Uterus (tissue), 4 donors: ENCODE data around the gene IL4I1. TPM values are rescaled to one million over a fixed set of nuclear protein-coding genes. Genes with fewer than 3 reads are reported as not detected.

ENCODE experiments used
- DNase-seq, 2 donors: peaks; one replicate each; pipeline ENCODE4 v3.0.0-alpha.2; 2019 to 2020
- H3K27ac ChIP-seq, 2 donors: fragments of 200-600 bp; sonication (generic); 1 replicate in 1 of 2; 2 replicates in 1 of 2; pipeline ENCODE4 v1.5.1; 2016 to 2018
- H3K27me3 ChIP-seq, 2 donors: fragments of 200-600 bp; sonication (generic); one replicate each; pipeline ENCODE4 v1.5.1; 2018 to 2019; ENCODE audit warnings: control low read depth in 1 of 2
- H3K36me3 ChIP-seq, 2 donors: fragments of 200-600 bp; sonication (generic); one replicate each; pipeline ENCODE4 v1.5.1; 2019; ENCODE audit warnings: control low read depth in 1 of 2
- H3K4me1 ChIP-seq, 2 donors: fragments of 200-600 bp; sonication (generic); one replicate each; pipeline ENCODE4 v1.5.1; 2018 to 2019; ENCODE audit warnings: control low read depth in 1 of 2
- H3K4me3 ChIP-seq, 2 donors: fragments of 200-600 bp; sonication (generic); 1 replicate in 1 of 2; 2 replicates in 1 of 2; pipeline ENCODE4 v1.5.1; 2018 to 2019; ENCODE audit warnings: mild to moderate bottlenecking in 1 of 2
- H3K9me3 ChIP-seq, 2 donors: fragments of 200-600 bp; sonication (generic); one replicate each; pipeline ENCODE4 v1.5.1; 2019; ENCODE audit warnings: control low read depth in 1 of 2
- POLR2A ChIP-seq, 2 donors: fragments of 450-650 bp; IDR thresholded peaks; one replicate each; pipeline ENCODE4 v1.6.1; 2016; ENCODE audit warnings: antibody characterized with exemption in 2 of 2, mild to moderate bottlenecking in 1 of 2, moderate library complexity in 1 of 2
- intact Hi-C: fragments of 100-400 bp; cut with DNase I; formaldehyde crosslinking; loops from one replicate; pipeline ENCODE4 v1.15.1; 2023; ENCODE audit warnings: low total_unique reads
- total RNA-seq, 4 donors: library from RNA; depleted of rRNA in 3 of 4; stranded (reverse); fragments of >200 nt in 3 of 4; gene quantifications; one replicate each; pipeline versions ENCODE4 v1.1.0 to v1.2.4, GENCODE V29; 2014 to 2023
- TF ChIP-seq, protein P1 (sequence below), 4 experiments: fragments of 200-600 bp in 2 of 4; fragments of 450-650 bp in 2 of 4; sonication (generic) in 2 of 4; IDR thresholded peaks; one replicate each; pipeline ENCODE4 v1.5.1; 2016 to 2019; ENCODE audit warnings: antibody characterized with exemption in 4 of 4, mild to moderate bottlenecking in 2 of 4, moderate library complexity in 1 of 4
- donor health status: DM: yes; HTN: yes; CAD: no.

Gene IL4I1
- total RNA-seq, 4 donors from 2014 or later, result 0.82 to 1.2 TPM; not detected in 2

DNA sequence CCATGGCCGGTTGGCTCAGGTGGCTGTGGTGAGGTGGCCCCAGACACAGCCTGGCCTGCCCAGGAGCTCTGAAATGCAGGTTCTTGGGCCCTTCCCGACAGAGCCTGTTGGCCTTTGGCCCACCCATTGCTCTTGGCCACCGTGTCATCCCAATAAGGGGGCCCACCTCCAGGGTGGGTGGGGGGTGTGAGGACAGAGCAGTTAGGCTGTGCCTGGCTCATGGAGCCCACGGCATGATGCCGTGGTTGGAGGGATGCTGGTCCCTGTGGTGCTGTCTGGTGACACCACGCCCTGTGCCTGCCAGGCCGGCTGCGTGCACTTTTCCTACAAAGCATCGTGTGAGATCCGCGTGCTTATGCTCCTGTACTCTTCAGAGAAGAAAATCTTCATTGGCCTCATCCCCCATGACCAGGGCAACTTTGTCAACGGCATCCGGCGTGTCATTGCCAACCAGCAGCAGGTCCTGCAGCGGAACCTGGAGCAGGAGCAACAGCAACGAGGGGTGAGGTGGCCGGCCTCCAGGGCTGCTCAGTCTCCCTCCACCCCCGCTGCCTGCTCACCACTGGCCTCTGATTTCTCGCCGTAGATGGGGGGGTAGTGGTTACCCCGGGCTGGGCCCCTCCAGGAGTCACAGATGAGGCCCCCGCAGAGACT lies 36.9 kb downstream of the IL4I1 start:
- Histone ChIP-seq H3K27ac (no peak overlapping the region), H3K9me3 (no peaks in the 10 kb centered on the region), H3K4me1 (peaks cover 0 to 1% of the 10 kb centered on the region in 2 donors), H3K4me3 (no peak overlapping the region), H3K27me3 (no peaks in the 10 kb centered on the region), H3K36me3 (no peaks in the 10 kb centered on the region)
- DNase-seq, result peak in 1 of 2 donors; percentile 23
- intact Hi-C loops, result no loop called here
- TF ChIP-seq POLR2A (IDR thresholded peaks at IDR 0.05), result no peak
- TF ChIP-seq, protein P1, sequence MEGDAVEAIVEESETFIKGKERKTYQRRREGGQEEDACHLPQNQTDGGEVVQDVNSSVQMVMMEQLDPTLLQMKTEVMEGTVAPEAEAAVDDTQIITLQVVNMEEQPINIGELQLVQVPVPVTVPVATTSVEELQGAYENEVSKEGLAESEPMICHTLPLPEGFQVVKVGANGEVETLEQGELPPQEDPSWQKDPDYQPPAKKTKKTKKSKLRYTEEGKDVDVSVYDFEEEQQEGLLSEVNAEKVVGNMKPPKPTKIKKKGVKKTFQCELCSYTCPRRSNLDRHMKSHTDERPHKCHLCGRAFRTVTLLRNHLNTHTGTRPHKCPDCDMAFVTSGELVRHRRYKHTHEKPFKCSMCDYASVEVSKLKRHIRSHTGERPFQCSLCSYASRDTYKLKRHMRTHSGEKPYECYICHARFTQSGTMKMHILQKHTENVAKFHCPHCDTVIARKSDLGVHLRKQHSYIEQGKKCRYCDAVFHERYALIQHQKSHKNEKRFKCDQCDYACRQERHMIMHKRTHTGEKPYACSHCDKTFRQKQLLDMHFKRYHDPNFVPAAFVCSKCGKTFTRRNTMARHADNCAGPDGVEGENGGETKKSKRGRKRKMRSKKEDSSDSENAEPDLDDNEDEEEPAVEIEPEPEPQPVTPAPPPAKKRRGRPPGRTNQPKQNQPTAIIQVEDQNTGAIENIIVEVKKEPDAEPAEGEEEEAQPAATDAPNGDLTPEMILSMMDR (IDR thresholded peaks at IDR 0.05), result no peak

DNA sequence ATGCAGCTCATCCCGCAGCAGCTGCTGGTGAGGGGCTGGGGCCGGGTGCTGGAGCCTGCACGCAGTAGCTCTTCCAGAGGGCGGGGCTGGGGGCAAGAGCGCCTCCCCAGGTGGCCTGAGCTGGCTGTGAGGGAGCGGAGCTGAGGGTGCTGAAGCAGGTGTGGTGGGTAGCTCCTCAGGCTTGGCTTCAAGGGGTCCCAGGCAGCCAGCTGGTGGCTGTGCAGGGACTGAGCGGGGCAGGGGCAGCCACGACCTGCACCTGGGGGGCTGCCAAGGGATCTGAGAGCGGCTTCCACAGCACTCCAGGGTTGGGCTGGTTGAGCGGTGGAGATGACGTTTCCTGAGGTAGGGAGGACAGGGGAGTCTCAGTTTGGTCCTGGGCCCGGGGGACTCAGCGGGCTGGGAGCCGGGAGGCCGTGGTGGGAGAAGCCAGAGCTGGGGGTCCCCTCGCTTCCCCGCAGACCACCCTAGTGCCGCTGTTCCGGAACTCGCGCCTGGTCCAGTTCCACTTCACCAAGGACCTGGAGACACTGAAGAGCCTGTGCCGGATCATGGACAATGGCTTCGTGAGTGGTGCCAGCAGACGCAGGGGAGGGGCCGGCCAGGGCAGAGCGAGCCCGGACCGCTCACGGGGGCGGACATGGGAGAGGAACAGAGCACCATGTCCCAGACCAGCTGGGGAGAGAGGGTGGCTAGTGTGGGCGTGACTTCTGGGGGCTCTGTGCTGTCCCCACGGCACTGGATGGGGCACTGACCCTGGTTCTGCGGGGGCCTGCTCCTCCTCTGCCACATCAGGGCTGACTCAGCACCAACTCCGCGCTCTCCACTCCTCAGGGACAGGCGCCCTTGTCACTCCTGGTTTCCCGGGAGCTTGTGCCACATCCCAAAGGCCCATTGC lies 38.4 kb downstream of the IL4I1 start:
- no peaks in the 10 kb centered on the region for H3K9me3 ChIP-seq
- no peak overlapping the region for H3K4me3 ChIP-seq
- H3K36me3 ChIP-seq, result no peaks in the 10 kb centered on the region
- TF ChIP-seq, protein P1 (IDR thresholded peaks at IDR 0.05), result no peak
- no peak for TF ChIP-seq POLR2A (IDR thresholded peaks at IDR 0.05)
- intact Hi-C loops, result no loop called here
- DNase-seq, result peak; percentile 16 to 26
- no peaks in the 10 kb centered on the region for H3K4me1 ChIP-seq
- peak overlapping the region in 1 of 2 donors; percentile 7 for H3K27ac ChIP-seq
- H3K27me3 ChIP-seq, result no peaks in the 10 kb centered on the region

DNA sequence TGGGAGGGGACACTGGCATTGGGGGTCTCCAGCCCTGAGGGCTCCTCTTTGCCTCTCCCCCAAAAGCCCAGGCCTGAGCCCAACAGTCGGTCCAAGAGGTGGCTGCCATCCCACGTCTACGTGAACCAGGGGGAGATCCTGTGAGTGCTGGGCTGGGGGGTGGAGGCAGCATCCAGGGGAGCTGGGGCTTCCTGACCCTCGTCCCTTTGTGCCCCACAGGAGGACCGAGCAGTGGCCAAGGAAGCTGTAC lies 38.9 kb downstream of the IL4I1 start:
- Histone ChIP-seq H3K36me3 (no peaks in the 10 kb centered on the region), H3K4me3 (no peak overlapping the region), H3K4me1 (peaks cover 0 to under 1% of the 10 kb centered on the region in 2 donors), H3K27ac (no peak overlapping the region), H3K9me3 (no peaks in the 10 kb centered on the region), H3K27me3 (no peaks in the 10 kb centered on the region)
- intact Hi-C loops, result no loop called here
- DNase-seq, result no peak
- no peak for TF ChIP-seq POLR2A (IDR thresholded peaks at IDR 0.05)
- TF ChIP-seq, protein P1 (IDR thresholded peaks at IDR 0.05), result no peak

DNA sequence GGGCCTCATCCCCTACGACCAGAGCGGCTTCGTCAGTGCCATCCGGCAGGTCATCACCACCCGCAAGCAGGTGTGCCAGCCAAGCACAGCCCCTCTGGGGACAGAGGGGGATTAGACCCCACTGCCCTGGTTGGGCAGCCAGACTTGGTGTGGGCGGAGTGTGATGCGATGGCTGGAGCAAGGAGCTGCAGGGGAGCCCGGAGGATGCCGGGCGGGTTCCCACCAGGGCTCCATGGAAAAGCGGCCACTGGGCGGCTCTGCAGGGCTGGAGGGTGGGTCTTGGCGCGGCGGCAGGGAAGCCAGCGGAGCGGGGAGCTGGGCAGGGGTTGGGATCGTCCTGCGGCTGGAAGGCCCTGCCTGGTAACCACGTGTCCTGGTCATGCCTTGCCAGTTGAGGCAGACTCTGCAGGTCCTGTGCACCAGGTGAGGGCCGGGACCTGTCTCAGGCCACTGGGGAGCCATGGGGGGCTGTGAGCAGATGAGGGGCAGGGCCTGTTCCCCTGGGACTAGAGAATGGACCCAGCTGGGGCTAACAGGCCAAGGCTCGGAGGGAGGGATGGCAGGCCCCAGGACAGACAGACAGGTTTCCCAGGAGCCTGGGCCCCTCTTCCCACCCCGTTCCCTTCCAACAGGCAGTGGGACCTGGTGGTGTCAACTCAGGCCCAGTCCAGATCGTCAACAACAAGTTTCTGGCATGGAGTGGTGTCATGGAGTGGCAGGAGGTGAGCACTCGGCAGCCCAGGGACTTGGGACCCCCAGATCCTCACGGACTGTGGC lies 39.4 kb downstream of the IL4I1 start:
- intact Hi-C loops, result no loop called here
- H3K9me3 ChIP-seq, result no peaks in the 10 kb centered on the region
- peaks cover 0 to 5% of the 10 kb centered on the region in 2 donors for H3K4me1 ChIP-seq
- peak in 1 of 2 donors; percentile 18 for DNase-seq
- H3K27me3 ChIP-seq, result no peaks in the 10 kb centered on the region
- no peak overlapping the region for H3K27ac ChIP-seq
- H3K4me3 ChIP-seq, result no peak overlapping the region
- H3K36me3 ChIP-seq, result no peaks in the 10 kb centered on the region
- TF ChIP-seq, protein P1 (IDR thresholded peaks at IDR 0.05), result no peak
- TF ChIP-seq POLR2A (IDR thresholded peaks at IDR 0.05), result no peak
